ENCODE results near the gene TATDN2. TPM values are rescaled to one million over a fixed set of nuclear protein-coding genes. Genes with fewer than 3 reads are reported as not detected.

Gene TATDN2
- total RNA-seq, 1 experiment from 2014 or later = 15.7 TPM

DNA sequence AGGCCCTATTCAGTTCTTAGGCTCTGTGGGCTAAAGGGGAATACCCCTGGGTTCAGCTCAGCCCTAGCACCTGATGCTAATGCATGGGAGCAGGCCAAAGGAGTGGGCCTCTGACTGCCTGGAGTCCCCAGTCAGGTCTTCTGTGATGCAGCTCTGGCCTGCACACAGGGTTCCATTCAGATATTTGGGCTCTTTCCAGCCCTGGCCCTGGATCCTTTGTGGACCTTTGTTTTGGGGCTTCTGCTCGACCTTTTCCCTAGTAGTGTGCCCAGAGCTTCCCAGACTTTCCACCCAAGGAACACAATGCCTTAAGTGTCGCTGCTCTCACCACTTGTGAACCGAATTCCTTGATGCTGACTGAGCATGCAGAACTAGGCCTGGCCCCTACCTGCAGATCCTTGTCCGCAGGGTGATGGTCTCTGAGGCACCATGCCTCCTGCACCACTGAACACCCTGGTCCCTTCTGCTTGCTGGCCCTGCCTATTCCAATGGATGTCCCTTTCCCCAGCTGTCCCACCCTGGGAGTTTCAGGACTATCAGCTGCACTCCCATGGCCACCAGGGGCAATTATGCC, 67.6 kb downstream of the TATDN2 start:
- DNase-seq (ENCODE audit: low read depth) = no peak

DNA sequence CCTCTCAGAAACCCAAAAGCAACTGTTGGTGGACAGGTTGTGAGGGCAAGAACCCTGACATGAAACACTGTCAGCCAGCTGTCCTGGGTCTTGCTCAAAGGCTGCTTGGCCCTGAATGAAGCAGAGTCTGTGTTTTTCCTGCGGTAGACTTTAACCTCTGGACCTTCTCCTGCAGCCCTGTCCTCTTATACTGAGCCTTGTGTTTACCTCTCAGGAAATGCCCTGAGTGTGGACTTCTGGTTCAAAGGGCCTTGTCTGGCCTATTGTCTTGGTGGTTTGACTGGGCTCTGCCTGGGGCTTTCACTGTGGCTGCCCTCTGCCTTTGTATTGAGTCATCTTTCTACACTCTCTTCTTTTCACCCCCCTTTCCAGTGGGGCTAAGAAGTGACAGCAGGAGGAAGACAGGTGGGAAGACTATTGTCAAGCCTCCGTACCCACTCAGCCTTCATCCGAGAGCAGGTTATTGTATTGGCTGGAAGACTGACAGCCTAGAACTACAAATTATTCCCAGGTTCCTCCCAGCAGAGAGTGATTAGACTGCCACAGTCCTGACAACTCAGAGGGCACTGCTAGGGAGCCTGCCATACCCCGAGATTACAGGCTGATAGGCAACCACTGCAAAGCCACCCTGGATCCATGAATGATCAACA, 69.2 kb downstream of the TATDN2 start:
- no peak for DNase-seq (ENCODE audit: low read depth)

DNA sequence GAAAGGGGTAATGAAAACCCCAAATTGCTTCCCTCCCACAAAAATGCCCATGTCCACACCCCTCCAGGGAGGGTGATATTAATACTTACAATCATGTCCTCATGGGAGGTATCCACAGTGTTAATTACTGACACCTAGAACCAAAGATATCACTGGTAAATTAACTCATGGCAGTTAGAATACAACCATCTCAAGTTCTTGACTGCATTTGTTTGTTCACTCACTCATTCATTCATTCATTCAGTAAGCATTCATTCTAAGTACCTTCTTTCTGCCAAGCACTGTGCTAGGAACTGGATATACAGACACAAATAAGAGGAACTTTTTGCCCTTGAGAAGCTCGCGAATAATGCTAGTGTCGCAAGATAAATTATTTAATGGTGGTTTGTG, 69.7 kb downstream of the TATDN2 start:
- DNase-seq (ENCODE audit: low read depth) = no peak

DNA sequence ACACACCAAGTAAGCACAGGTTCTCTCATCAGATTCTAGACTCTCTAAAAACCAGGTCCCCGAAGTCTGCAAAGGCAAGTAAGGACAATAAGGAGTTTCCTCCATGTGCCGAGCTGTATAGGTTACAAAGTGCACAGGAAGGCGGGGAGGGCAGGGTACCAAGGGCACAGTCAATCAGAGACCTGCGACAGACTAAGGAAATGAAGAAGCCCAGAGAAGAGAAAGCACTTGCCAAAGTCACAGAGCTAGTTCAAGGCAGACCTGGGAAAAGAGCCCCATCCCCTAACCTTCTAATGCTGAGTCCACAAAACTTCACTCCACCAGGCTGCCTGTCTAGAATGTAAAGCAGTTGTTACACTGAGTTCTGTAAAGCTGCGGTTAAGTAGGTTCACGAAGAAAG, 71.0 kb downstream of the TATDN2 start:
- DNase-seq (ENCODE audit: low read depth) = no peak

DNA sequence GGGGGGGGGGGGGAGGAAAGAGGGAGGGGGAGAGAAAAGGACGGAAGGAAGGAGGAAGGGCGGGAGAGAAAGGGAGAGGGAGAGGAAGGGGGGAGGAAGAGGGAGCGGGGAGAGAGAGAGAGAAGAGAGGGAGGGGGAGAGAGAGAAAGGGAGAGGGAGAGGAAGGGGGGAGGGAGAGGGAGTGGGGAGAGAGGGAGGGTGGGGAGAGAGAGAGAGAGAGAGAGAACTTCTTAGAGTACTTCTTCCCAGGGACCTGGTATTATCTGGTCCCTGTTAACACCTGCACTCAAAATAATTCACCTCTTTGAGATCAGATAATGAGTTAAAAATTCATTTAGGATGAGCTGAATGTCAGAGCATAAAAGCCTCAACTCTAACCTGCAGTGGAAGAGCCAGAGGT, 71.5 kb downstream of the TATDN2 start:
- DNase-seq (ENCODE audit: low read depth) = no peak

DNA sequence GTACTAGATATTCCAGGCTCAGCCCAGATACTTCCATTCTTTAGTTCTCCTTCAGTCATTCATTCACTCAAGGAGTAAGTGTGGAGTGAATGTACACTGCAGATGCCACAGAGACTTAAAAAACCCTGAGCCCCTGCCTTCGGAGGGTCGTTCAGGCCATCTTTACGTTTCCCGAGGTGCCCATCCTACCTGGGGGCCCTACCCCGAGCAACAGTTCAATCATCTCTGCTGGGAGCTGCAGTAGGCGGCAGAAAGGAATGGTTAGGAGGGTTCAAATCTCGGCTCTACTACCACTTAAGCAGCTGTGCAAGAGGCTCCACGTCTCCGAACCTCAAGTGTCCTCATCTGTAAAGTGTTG, 72.0 kb downstream of the TATDN2 start:
- no peak for DNase-seq (ENCODE audit: low read depth)

DNA sequence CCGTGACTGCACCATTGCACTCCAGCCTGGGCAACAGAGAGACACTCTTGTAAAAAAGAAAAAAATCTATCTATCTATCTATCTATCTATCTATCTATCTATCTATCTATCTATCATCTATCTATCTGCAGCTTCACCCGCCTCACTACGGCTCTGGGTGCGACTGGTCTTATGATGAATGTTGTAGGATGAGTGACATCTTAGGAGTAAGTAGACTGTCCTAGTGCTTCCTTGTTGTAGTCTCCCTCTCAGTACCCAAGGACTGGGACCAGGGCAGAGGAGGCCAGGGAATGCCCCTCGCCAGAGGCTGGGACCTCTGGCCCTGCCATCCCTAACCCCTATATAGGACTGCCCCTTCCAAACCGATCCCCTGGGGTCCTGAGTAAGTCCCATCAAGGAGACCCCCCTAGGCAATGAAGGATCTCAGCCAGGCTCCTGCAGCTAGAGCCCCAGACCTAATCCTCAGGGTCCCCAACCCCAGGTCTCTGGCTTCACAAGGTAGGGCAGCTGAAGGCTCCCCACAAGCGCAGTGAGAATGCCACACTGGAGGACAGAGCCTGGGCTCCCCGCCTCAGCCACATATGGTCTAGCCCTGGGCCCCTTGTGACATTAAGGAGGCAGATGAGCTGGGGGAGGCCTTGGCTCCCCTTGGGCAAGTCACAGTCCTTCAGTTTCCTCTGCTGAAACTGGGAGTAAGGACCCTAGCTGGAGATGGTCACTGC, 73.5 kb downstream of the TATDN2 start:
- no peak for DNase-seq (ENCODE audit: low read depth)

DNA sequence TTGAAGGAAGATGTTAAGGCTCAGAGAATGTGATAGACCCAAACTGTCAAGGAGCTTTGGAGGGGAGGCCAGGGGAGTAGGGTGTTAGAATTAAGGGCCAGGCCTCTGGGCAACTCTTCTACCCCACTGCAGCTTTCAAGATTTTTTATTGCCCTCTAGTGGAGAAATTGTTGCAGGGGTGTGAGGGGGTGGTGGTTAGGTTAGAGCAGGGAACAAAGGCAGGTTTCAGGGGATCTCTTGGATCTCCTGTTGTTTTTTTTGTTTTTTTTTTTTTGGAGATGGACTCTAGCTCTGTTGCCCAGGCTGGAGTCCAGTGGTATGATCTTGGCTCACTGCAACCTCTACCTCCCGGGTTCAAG, 74.1 kb downstream of the TATDN2 start:
- no peak for DNase-seq (ENCODE audit: low read depth)

DNA sequence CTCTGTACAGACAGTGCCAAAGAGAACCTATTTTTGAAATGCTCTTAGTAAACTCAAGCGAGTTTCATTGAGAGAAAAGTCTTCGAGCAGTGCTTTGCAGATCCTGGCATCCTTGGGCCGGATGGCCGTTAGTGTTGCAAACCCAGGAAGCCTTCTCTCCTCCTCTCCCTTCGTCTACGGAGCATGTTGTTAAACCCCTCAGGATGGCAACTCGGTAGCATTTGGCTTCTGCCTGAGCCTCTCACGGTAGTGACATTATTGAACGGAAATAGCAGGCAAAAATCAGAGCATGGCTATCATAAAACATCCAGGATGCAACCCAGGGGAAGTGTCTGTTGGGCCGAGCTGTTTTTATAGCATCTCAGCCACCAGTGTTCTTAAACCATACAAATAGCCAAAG, 79.3 kb downstream of the TATDN2 start:
- DNase-seq (ENCODE audit: low read depth) = no peak

DNA sequence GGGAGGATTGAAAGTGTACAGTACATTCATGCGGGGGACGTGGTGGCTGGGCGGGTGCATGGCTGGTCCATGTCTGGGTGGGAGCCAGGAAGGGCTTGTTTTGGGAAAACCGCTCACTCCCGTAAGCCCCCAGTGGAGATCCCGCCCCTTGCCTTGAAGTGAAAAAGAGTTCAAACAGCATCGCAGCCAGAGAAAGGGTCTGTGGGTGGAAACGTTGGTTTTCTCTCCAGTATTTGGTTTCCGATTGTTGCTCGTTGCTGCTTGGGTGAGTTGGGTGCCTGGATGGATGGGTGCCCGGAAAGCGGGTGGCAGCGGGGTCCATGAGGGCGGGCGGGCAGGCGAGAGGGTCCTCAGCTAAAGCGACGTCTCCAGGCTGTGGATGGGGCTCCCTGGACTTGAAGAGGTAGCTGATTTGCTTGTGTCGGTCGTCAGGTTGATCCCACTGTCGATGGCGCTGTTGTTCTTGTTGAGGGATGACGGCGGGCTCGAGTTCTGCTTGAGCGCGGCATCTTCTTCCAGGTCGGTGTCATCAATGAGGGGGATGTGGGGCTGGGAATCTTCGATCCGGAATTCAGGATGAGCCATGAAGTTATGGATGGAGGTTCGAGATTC, 80.3 kb downstream of the TATDN2 start:
- no peak for DNase-seq (ENCODE audit: low read depth)

DNA sequence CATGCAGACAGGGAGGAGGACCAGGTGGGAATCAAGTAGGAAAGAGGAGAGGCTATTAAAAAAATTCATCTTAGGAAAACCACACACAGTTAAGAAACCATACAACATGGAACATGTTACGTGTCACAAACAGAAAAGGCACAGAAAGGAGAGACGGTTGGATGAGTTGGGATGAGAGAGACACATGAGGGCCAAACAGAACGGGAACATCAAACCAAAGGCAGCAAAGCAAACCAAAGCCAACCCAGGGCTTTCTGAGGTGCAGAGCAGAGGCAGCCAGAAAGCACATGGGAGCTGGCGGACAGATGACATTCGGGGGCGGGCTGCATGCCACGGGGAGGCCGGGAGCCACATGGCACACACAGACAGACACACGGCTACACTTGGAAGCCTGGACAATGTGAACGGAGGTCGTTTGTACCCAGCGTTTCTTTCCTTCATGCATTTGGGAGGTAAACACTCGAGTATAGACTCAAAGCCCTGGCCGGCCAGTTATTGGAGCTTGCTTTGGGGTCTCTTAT, 81.3 kb downstream of the TATDN2 start:
- DNase-seq (ENCODE audit: low read depth) = no peak

DNA sequence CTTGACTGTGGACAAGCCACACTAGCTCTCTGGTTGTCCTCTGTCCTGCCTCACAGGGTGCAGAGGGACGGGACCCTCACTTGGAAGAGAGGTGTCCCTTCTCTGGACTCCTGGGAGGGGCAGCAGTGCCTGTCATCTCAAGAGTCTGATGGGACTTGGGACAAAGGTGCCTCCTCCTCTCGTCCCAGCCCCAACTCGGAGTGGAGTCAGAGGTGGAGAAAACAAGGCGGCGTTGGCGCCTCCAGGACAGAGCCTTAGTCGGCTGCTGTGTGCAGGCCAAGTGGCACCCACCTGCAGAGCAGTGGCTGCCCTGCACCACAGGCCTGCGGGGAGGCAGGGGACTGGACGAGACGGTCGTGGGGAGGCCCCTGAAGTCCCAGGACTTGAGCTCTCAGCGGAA, 82.1 kb downstream of the TATDN2 start:
- no peak for DNase-seq (ENCODE audit: low read depth)

Small RNA genes lying within 50 kb of the gene (small RNA-seq; reads per million reads assigned to genes)
- gene MIR378B (0.18 reads per million), gene RF02126 (not detected)

Other genes with a start within 250 kb of the TATDN2 start
- 31.1 and 33.2 TPM in 2 replicates for gene FANCD2, start 222.0 kb upstream of the TATDN2 start, total RNA-seq (2014; rRNA removed; shearing (Covaris generic))
- gene FANCD2OS, start 140.2 kb upstream of the TATDN2 start, total RNA-seq (2014; rRNA removed; shearing (Covaris generic)) = not detected in 2 replicates
- gene BRK1, start 132.8 kb upstream of the TATDN2 start, total RNA-seq (2014; rRNA removed; shearing (Covaris generic)) = 103 and 112 TPM in 2 replicates
- 25.3 and 31.6 TPM in 2 replicates for gene VHL, start 106.7 kb upstream of the TATDN2 start, total RNA-seq (2014; rRNA removed; shearing (Covaris generic))
- 7.5 and 9.1 TPM in 2 replicates for gene IRAK2, start 83.5 kb upstream of the TATDN2 start, total RNA-seq (2014; rRNA removed; shearing (Covaris generic))
- 0.13 TPM in 1 of 2 replicates, not detected in the other for gene GHRL, start 44.5 kb downstream of the TATDN2 start, total RNA-seq (2014; rRNA removed; shearing (Covaris generic))
- 205 and 212 TPM in 2 replicates for gene SEC13, start 72.7 kb downstream of the TATDN2 start, total RNA-seq (2014; rRNA removed; shearing (Covaris generic))

All from HT1080 (cell line).